CD4-positive, alpha-beta T cell treated with Interleukin-17A for 1 hour (primary cell): ENCODE results near the gene EXOSC9.

ENCODE experiments used
- DNase-seq: peaks from one replicate; pipeline ENCODE4 v3.0.0-alpha.2; 2020

EXOSC9 gene

DNA sequence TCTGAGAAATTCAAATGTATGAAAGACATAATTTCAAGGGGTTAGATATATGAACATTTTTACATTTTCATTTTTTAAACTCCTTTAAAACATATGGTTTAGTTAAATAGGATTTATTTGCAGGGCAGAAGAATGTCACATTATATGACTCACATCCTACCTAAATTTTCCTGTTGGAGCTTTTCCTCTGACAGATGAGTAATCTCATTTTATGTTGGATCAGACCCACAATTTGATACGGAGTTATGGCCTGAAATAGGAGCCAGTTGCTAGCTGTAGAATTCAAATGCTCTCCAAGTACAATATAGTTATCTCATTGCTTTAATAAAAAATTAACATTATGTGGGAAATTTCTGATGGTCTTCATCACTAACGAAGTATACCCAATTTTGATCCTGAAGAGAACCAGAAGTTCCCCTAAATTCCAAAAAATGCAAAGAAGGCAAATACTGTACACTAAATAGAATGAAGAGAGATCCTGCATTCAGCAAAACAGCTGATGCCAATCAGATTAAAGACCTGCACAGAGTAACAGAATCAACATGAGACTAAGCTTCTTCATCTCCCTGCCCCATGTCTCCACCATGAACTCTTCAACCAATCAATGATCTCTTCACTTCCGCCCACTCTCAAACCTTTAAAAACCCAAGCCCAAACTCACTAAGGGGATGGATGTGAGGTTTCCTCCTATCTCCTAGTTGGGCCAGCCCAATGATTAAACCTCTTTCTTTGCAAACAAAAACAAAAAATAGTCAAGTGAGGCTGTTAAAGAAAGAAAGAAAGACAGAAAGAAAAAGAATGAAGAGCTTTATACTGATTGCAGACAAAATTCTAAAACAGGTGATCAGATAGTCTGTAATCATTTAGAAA, 10.9 kb upstream of the EXOSC9 start:
- DNase-seq, result no peak

DNA sequence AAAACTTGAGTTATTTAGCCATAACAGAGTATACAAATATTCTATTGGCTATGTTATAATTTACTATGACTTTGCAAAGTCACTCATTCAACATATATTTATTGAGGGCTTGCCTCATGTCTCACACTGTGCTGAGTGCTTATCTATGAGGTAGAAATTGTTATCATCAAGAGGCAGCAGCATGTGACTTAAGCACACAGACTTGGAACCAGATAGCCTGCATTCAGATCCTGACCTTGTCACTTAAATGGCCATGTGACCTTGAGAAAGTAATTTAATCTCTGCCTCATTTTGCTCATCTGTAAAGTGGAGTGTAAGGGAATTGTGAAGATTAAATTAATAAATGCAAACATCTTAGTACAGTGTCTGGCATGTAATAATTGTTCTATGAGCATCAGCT, 10.1 kb upstream of the EXOSC9 start:
- DNase-seq, result no peak

DNA sequence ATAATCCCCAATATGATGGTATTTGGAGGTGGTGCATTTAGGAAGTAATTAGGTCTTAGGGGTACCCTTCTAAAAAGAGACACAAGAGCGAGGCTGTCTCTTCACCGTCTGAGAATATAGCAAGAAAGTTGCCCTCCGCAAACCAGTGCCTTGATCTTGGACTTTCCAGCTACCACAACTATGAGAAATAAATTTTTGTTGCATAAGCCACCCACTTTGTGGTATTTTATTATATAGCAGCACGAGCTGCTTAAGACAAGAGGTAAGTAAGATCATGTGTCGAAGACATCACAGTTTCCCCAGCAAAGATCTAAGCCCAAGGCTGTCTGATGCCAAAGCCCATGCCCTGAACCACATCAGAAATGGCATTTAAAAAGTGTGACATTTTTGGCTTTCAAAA, 9.6 kb upstream of the EXOSC9 start:
- no peak for DNase-seq

DNA sequence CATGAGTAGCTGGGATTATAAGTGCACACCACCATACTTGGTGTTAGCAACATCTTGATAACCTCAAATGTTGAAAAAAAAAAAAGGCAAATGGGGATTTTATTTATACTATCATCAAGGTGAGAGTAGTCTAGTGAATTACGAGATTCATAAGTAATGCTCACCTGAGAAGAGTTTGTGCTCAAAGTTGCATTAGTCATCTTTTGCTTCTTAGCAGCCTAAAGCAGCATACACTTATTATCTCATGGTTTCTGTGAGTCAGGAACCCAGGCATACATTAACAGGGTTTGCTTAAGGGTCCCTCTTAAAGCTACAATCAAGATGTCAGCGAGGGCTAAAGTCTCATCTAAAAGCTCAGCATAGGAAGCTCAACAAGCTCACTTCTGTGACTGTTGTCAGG, 8.2 kb upstream of the EXOSC9 start:
- DNase-seq, result no peak

DNA sequence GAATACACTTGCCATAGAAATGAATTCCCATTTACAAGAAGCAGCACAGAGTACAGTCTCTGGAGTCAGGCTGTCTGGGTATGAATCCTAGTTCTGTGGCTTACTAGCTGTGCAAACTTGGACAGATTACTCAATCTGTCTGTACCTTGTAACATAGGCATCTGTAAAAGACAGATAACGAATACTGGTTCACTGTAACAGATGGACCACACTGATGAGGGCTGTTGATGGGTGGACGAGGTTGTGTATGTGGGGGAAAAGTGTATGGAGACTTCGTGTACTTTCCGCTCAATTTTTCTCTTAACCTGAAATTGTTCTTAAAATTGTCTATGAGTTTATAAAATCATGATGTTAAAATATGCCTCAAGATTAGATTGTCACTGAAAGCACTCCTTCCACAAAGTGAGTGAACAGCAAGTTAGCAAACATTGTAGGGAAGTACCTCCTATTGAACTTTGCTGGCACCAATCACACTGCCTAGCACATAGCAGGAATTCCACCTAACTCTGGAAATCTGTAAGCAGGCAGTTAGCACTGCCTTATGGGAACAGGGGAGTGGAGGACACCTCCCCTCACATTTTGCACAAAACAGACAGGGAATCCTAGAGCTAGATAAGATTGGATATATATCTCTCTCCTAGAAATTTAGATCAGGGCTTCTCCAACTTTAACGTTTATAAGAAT, 6.5 kb upstream of the EXOSC9 start:
- no peak for DNase-seq

DNA sequence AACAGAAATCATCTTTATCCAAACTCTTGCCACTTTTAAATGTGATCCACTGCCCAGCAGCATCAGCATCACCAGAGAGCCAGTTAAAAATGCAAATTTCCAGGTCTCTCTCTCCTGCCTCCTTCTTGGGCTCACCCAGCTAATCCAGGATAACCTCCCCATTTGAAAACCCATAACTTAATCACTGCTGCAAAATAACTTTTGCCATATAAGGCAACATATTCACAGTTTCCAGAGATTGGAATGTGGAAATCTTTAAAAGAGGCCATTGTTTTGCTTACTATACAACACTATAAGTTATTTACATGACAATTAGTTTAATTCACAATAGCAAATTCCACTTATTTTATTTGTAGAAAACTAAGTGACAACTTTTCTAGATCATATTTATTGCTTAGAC, 4.8 kb upstream of the EXOSC9 start:
- no peak for DNase-seq

DNA sequence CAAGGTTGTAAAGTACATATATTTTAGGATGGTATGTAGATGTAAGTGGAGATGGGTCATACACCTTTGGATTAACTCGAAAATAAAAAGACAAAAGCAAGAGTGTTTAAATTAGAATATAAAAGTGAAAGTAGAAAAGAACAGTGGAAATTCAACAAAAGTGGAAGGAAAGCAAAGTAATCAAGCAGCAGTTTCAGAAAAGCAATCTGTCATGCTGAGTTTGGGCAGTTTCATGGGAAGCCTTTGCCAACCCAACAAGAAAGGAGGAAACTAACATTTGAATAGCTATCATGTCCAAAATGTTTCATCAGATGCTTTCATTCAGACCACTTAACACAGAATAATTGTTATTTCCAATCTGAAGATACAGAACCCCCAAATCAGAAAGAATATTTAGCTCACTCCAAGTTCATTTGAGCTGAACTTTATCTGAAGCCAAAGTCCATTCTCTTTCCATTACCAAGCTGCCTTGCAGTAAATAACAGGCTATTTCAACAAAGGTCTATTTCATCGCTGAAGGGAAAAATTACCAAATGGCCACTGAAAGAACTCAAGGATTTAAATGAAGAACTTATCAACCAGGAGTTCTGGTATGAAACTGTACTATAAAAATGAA, 1.8 kb upstream of the EXOSC9 start:
- DNase-seq, result no peak

DNA sequence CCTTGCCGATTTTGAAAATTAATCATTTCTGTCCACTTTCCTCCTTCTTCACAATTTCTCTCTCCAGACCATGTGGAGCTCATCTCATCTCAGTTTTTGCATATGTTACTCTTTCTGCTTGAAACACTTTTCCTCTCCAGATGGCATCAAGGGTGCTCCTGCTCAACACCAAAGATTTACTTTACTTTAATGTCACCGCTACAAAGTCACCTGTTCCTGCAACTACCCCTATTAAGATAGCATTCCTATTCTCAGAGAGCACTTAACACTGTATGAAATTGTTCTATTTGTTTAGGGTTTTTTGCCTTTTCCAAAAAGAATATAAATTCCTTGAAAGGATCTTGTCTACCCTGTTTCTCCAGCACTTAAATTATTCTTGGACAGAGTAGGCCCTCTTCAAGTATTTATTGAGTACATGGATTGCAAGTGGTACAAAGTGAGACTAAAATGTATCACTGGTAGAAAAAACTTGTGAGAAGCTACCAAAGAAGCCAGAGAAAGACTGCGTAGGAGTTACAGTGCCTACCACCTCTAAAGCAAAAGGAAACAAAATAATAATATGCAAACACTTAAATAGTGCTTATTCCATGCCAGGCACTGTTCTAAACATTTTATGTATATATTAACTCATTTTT, 1.1 kb upstream of the EXOSC9 start:
- DNase-seq, result no peak

DNA sequence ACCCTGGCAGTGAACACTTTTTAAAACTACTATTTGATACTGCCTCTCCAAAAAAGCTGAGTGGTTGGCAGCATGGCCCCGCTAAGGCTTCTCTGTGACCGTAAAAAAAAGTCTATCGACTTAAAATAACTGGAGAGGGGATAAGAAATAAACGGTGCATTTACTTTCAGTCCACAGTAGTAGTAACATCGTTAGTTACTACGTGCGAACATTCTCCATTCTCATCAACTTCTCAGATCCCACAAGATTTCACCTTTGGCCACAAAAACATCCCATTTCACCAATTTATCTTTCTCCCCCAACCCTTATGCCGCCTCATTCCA, 524 bp upstream of the EXOSC9 start:
- DNase-seq, result no peak

DNA sequence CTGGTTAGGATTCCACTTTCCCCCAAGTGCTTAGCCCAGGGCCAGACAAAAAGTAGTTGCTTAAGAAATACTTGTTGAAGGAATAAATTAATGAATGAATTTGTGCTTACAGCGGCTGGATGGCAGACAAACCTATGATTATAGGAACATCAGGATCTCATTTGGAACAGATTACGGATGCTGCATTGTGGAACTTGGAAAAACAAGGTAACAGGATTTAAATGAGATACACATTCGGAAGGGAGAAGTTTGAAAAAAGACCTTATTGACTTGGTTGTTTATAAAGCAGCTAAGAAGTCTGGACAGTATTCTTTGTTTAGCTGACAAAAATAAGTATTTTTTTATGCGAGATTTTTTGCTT, 572 bp downstream of the EXOSC9 start:
- DNase-seq, result no peak

DNA sequence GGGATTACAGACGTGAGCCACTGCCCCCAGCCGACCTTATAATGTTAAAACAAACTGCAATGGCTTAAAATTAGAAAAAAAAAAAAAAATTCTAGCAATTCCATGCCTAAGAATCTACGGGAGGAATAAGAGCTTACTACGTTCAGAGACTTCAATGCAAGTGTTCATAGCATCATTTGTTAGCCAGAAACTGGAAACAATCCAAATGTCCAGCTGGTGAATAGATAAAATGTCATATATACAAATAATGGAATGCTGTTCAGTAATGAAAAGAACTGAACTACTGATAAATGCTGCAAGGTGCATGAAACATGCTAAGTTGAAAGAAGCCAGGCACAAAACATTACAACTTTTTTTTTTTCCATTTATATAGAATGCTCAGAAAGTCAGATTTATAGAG, 5.3 kb downstream of the EXOSC9 start:
- DNase-seq, result no peak

DNA sequence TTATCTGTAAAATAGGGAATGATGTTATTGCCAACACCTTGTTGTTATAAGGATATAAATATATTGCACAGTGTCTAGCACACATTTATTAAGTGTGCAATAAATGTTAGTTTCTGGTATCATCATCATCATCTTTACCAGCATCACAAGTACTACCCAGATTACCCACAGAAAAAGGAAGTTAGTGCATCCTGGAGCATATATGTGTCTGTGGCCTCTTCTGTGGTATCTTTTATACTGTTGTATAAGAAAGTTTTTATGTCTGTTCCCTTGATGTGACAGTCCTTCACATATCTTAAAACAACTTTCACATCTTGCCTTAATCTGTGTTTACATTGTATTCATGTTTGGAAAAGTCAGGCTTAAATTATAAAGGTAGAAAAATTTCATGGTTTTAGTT, 10.0 kb downstream of the EXOSC9 start:
- no peak for DNase-seq

DNA sequence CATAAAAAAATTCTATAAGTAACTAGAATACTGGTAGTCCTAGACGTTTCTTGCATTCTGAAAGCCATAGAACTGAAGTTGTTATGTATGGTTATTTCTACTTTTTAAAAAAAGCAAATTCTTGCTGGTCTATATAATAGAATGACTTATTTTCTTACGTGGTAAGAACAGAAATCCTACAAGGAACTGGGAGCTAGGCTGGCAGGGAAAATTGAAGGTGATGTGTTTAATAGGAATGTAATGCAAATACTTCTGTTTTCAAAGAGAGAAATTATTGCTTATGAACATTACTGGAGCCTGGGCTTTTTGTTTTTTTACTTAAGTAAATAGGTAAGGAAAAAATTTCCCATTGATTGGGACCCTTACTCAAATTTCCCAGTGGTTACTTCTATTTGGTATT, 13.6 kb downstream of the EXOSC9 start:
- no peak for DNase-seq

DNA sequence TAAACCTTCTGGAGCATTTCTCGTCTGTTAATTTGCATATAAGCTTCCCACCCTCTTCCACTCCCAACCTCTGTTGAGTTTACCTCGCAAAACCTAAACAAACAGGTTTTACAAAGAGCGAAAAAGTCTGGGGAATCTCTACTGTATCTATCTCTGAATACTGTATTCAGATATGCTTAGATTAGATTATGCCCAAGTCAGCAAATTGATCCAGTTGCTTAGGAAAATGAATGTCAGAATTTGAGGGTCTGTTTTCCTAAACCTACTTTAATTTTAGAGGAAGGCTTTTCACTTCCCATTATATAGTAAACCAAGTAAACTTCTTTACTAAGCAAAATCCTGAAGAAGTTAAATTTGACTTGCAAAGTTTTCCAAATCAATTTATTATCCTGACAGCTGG, 15.9 kb downstream of the EXOSC9 start:
- DNase-seq, result no peak

DNA sequence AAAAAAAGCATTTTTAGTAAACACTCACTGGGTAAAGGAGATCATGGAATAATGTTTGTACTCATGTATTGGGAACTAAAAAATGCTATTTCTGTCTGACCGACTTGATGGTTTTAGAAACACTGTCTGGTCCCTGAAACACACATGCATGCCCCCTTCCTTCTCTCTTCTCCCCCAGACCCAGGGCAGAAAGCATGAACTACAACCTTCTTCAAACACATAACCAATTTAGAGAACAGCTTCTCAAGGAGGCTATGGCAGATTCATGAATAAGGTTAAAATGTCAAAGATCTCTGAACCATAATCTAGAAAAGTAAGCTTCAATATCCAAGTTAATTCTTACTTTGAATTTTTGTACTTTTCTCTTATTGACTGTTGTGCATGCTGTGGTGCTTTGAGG, 16.6 kb downstream of the EXOSC9 start:
- DNase-seq, result no peak

DNA sequence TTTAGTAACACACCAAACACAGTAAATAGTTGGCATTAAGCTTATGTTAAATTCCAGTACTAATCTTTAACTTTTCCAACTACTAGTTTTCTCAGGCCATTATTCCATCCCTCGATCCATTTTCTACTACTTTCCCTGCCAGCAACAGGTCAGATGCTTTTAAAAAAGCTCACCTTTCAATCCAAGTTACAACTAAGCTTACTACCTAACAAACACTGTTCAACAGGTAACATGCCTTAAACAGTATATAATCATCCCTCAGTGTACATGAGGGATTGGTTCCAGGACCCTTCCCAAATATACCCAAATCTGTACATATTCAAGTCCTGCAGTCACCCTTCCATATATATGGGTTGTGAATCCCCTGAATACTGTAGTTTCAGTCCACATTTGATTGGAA, 17.1 kb downstream of the EXOSC9 start:
- DNase-seq, result no peak

DNA sequence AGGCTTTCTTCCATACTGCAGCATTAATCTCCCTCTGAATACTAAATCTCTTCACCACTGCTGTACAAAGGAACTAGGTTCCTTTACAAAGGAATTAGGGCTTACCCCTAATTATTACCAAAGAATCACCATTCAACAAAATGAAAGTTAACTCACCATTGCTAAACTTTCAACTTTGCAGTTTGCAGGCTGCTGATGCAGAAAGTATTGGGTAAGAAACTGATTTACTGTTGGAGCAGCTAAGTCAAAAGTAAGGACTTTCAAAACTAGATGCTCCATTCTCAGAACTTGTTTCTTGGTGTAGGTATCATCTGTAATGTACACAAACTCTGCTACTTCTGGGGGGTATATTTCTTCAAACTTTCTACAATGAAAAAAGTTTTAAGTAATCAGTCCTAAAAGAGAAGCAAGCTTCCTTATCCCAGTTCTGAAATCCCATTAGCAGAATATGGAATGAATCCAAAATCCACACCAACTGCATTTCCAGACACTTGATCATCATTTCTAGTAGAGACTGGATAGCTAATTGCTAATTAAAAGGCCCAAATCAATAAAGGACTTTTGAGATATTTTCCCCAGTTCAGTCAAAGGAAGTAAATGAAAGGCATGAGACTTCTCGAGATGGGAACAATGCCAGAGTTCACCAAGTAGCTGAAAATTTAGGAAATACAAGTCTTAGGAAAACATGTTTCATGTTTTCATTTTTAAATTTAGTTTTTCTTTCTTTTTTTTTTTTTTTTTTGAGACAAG, 18.3 kb downstream of the EXOSC9 start:
- no peak for DNase-seq

DNA sequence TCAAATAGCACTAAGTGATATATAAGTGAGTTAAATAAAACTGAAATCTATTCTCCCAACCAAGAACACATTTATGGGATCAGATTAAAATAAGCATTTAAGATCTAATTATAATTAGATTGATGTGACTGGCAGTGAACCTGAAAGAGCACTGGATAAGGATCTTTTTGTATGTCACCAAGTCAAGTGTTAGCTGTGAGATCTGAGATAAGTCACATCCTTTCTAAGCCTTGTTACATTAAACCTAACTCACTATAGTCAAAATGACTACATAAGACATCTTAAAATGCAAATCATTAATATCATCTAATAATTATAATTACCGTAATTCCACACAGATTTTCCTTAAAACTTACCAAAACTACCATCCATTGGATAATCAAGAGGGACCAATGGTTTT, 20.9 kb downstream of the EXOSC9 start:
- no peak for DNase-seq

DNA sequence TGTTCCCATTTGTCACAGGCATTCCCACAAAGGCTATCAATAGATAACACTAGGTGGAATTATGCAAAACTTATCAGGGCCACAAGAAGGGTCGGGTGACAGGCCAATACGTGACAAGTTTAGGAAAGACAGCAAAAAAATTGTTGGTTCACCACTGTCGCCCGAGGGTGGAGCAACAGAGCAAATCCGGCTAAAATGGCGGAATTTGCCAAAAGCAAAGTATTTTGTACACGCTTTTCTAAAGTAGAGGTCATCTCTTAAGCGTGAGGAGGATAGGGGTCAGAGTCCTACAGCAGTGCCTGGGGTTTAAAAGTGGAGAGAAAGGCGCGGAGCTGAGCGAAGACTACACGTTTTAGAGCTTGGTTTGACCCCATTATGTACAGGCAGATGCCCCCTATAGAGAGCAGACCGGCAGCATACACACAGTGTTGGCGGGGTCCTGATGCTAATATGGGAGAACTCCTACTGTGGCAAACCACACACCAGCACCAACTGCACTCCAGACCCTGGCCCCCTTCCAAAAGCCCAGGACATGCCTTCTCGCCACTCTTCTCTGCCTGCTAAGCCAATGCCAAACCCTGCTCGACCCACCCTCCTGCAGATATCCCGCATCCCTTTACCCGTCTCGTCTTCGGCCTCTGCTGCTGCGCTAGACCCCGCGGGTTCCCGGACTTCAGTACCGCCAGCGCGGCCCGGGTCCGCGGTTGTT, 21.8 kb downstream of the EXOSC9 start:
- peak; percentile 46 for DNase-seq

DNA sequence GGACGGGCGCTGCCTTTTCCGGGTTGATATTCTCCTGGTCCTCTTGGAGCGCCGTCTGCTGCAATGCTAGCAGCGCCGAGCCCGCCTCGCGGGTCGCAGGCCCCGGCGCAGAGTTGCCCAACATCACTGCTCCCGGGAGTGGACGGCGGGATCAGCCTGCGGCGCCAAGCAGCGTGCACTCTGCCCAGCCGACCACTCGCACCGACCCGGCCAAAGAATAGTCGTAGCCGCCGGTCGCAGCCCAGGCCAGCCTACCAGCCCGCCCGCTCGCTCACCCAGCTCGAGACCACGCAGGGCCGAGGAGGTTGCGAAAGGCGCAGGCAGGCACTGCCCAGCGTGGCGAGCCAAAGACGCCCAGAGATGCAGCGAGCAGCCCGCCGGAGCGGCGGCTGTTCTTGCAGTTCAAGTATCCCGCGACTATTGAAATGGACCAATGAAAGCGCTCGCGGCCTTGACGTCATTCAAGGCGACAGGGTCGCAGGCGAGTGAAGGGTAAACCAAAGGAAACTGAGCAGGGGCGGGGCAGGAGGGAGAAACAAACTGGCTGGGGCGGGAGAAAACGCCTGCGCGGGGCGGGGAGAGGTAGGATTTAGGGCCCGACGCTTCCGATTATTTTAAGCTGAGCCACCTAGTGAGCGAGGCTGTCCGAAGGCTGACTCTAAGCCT, 22.5 kb downstream of the EXOSC9 start, which contains the start of gene CCNA2:
TSS of gene CCNA2 (minus strand) at position 379 of the 666 bp plus-strand sequence. CDS start at position 124, 255 bp downstream.
- DNase-seq, result peak; percentile 96

DNA sequence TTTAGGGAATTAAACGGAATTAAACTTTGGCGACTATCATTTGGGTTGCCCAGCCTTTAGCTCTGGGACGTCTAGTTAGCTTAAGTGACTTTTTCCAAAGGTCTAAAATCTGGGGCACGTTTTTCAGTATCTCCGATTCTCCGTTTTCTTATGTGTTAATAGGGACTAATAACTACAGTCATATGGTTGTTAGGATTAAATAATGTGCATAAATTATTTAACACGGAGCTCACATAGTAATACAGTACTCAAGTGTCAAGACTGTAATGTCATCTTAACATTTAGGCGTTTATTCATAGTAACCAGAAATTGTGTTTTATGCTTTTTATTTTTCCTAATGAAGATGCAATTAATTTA, 23.0 kb downstream of the EXOSC9 start:
- DNase-seq, result no peak

DNA sequence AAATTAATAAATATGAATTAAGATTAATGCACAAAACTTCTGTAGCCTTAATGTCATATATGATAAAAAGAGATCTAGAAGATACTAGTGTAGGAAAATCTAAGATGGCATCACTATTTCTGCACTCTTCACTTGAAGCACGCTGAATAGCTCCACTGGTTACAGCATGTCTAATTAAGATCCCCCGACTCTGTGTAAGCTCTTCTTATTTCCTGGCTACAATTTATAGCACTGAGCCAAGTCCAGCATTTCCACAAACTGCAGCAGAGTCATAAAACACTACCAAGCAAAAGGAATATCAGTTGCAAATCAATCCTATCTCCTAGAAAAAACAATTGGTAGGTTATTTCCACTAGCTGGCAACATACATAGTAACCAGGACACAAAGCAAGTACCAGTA, 23.8 kb downstream of the EXOSC9 start:
- DNase-seq, result no peak
